Upper lobe of right lung (tissue), 1 donor: ENCODE measurements around the gene LORICRIN. TPM values are rescaled to one million over a fixed set of nuclear protein-coding genes. Genes with fewer than 3 reads are reported as not detected.

Experiments
- ATAC-seq: fragments of 200-7000 bp; cut with Tn5 transposase; one replicate; pipeline ENCODE4 v1.9.1; 2020; ENCODE audit warnings: mild to moderate bottlenecking, moderate library complexity
- DNase-seq: peaks from one replicate; pipeline ENCODE4 v3.0.0-alpha.2; 2020
- H3K27ac ChIP-seq: fragments of 200-600 bp; one replicate; pipeline ENCODE4 v1.8.0; 2022
- H3K27me3 ChIP-seq: fragments of 200-600 bp; one replicate; pipeline ENCODE4 v1.8.0; 2022; ENCODE audit warnings: mild to moderate bottlenecking
- H3K36me3 ChIP-seq: fragments of 200-600 bp; one replicate; pipeline ENCODE4 v1.8.0; 2022
- H3K4me1 ChIP-seq: fragments of 200-600 bp; one replicate; pipeline ENCODE4 v1.8.0; 2022
- H3K4me3 ChIP-seq: fragments of 200-600 bp; one replicate; pipeline ENCODE4 v1.8.0; 2022; ENCODE audit warnings: mild to moderate bottlenecking
- H3K9me3 ChIP-seq: fragments of 200-600 bp; one replicate; pipeline ENCODE4 v1.8.0; 2022
- CTCF ChIP-seq: fragments of 200-600 bp; IDR thresholded peaks from one replicate; pipeline ENCODE4 v1.8.0; 2022; ENCODE audit warnings: antibody characterized with exemption
- intact Hi-C: fragments of 100-400 bp; cut with DNase I; formaldehyde crosslinking; loops from one replicate; pipeline ENCODE4 v1.11.0; 2022
- long read RNA-seq: library from polyadenylated mRNA; unstranded; transcript quantifications from one replicate; pipeline ENCODE4 v2.0.0, GENCODE V29; 2021
- total RNA-seq: library from RNA; stranded (reverse); fragmentation: NEBNext Ultra II Directional; extraction: Animal tissue kit (Norgen Biotek cat#: 25700); gene quantifications from one replicate; pipeline ENCODE4 v1.2.1, GENCODE V29; 2021
- donor health status: DM: no; HTN: yes; CAD: no; lungs with severe emphysema.

The LORICRIN gene
- total RNA-seq = not detected
- long read RNA-seq = 0 reads

- Histone ChIP-seq H3K27me3 (peaks cover 25% of the 10 kb centered on the region), H3K4me3 (no peak within 1 kb of the TSS), H3K27ac (no peak within 1 kb of the TSS), H3K9me3 (no peaks in the 10 kb centered on the region), H3K36me3 (no peaks in the 10 kb centered on the region), H3K4me1 (peaks cover 9% of the 10 kb centered on the region)
- no peak for ATAC-seq
- no peak for TF ChIP-seq CTCF
- DNase-seq = no peak
- intact Hi-C loops = no loop called here
These were observed at the start of gene LORICRIN for GRCh38 chr1:153259387-153259786. Gene LORICRIN, plus strand, starts transcription at chr1:153259687. Its CDS starts 1,263 bp downstream, at chr1:153260950.

GRCh38 chr1:153210206-153210605 lies 49.3 kb upstream of the LORICRIN start:
- Histone ChIP-seq H3K9me3 (no peaks in the 10 kb centered on the region), H3K27ac (no peak overlapping the region), H3K36me3 (no peaks in the 10 kb centered on the region), H3K4me3 (no peak overlapping the region), H3K27me3 (peaks cover 5% of the 10 kb centered on the region), H3K4me1 (no peaks in the 10 kb centered on the region)
- no peak for TF ChIP-seq CTCF
- intact Hi-C loops = no loop called here
- no peak for DNase-seq
- no peak for ATAC-seq

GRCh38 chr1:153212201-153212600 lies 47.3 kb upstream of the LORICRIN start:
- peaks cover 5% of the 10 kb centered on the region for H3K27me3 ChIP-seq
- no peak overlapping the region for H3K27ac ChIP-seq
- TF ChIP-seq CTCF = no peak
- no peak overlapping the region for H3K4me3 ChIP-seq
- H3K4me1 ChIP-seq = no peaks in the 10 kb centered on the region
- H3K9me3 ChIP-seq = no peaks in the 10 kb centered on the region
- ATAC-seq (no peak), DNase-seq (no peak)
- intact Hi-C loops = no loop called here
- no peaks in the 10 kb centered on the region for H3K36me3 ChIP-seq

- intact Hi-C loops = no loop called here
- TF ChIP-seq CTCF = no peak
These were observed 46.0 kb upstream of the LORICRIN start for GRCh38 chr1:153213519-153213918.

GRCh38 chr1:153217212-153217611 lies 42.3 kb upstream of the LORICRIN start, which contains the start of gene PRR9:
Gene PRR9, plus strand, starts transcription at chr1:153217584. Its CDS starts 561 bp downstream, at chr1:153218145.
- DNase-seq (no peak), ATAC-seq (no peak)
- H3K4me3 ChIP-seq = no peak within 1 kb of the TSS
- no peak within 1 kb of the TSS for H3K27ac ChIP-seq
- H3K4me1 ChIP-seq = no peaks in the 10 kb centered on the region
- TF ChIP-seq CTCF = no peak
- no peaks in the 10 kb centered on the region for H3K27me3 ChIP-seq
- intact Hi-C loops = no loop called here
- H3K36me3 ChIP-seq = no peaks in the 10 kb centered on the region
- no peaks in the 10 kb centered on the region for H3K9me3 ChIP-seq

More at GRCh38 chr1:153213519-153213918, 46.0 kb upstream of the LORICRIN start:
- Histone ChIP-seq H3K4me1 (no peaks in the 10 kb centered on the region), H3K9me3 (no peaks in the 10 kb centered on the region), H3K4me3 (no peak overlapping the region), H3K36me3 (no peaks in the 10 kb centered on the region), H3K27ac (no peak overlapping the region), H3K27me3 (peaks cover 5% of the 10 kb centered on the region)
- ATAC-seq (no peak), DNase-seq (no peak)
